Lower leg skin (tissue), 3 donors: ENCODE results near the gene LTBP2.

ENCODE experiments used
- CTCF ChIP-seq, 3 donors: fragments of 450-650 bp; IDR thresholded peaks; one replicate each; pipeline ENCODE4 v1.5.1; 2016; ENCODE audit warnings: antibody characterized with exemption in 3 of 3, mild to moderate bottlenecking in 3 of 3, moderate library complexity in 2 of 3
- POLR2A ChIP-seq, 2 donors: fragments of 450-650 bp; IDR thresholded peaks; one replicate each; pipeline ENCODE4 v1.6.1; 2016 to 2017; ENCODE audit warnings: antibody characterized with exemption in 2 of 2, mild to moderate bottlenecking in 1 of 2, moderate library complexity in 1 of 2

DNA sequence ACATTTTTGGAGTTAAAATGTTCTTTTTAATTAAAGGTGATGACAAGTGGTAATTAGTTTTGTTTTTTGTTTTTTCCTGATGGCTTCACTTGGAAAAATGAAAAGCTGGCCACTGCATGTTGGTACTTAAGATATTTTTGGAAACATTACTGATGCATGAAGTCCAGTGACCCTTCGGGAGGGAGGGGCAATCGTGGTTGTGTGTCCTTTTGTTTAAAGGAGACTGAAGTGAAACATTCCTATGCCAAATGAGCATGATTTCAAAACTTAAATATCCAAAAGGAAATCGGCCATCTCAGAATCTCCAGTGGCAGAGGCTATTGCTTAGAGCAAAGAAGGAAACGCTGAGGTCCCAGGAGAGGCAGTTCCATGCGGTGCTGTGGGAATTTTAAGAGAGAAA lies 20.1 kb downstream of the LTBP2 start:
- TF ChIP-seq CTCF (IDR thresholded peaks at IDR 0.05): no peak
- no peak for TF ChIP-seq POLR2A (IDR thresholded peaks at IDR 0.05)
